Endometrium (tissue), 2 donors: ENCODE data around the gene HOXA5.

Source experiments
- FAIRE-seq: peaks from 2 replicates; lab custom pipeline; 2012; peaks lifted over from hg19 to GRCh38; lab: Jason Lieb, UNC
- donor health status: control.
- donor health status: control.

The HOXA5 gene

GRCh38 chr7:27117887-27118491, 25.5 kb downstream of the HOXA5 start:
- FAIRE-seq, result no peak

GRCh38 chr7:27116962-27117886, 26.3 kb downstream of the HOXA5 start:
- FAIRE-seq, result no peak

GRCh38 chr7:27116031-27116961, 27.2 kb downstream of the HOXA5 start:
- no peak for FAIRE-seq

- FAIRE-seq, result no peak
Measured at GRCh38 chr7:27115221-27116026, 28.1 kb downstream of the HOXA5 start.

- FAIRE-seq, result no peak
Measured at GRCh38 chr7:27114881-27115220, 28.6 kb downstream of the HOXA5 start.

GRCh38 chr7:27113991-27114769, 29.3 kb downstream of the HOXA5 start:
- FAIRE-seq, result no peak

- FAIRE-seq, result no peak
Measured at GRCh38 chr7:27112955-27113949, 30.2 kb downstream of the HOXA5 start.

GRCh38 chr7:27112361-27112760, 31.1 kb downstream of the HOXA5 start:
- FAIRE-seq, result no peak

GRCh38 chr7:27111751-27112277, 31.7 kb downstream of the HOXA5 start:
- no peak for FAIRE-seq

- no peak for FAIRE-seq
Measured at GRCh38 chr7:27111042-27111750, 32.3 kb downstream of the HOXA5 start.

- FAIRE-seq, result no peak
Measured at GRCh38 chr7:27110186-27111031, 33.1 kb downstream of the HOXA5 start.

- FAIRE-seq, result no peak
Measured at GRCh38 chr7:27109466-27110185, 33.9 kb downstream of the HOXA5 start.

- FAIRE-seq, result no peak
Measured at GRCh38 chr7:27108390-27109127, 34.9 kb downstream of the HOXA5 start.

GRCh38 chr7:27107391-27108381, 35.8 kb downstream of the HOXA5 start:
- FAIRE-seq, result no peak

GRCh38 chr7:27106901-27107240, 36.6 kb downstream of the HOXA5 start:
- no peak for FAIRE-seq
